GM18502 (cell line): Measurements from ENCODE around the gene PINLYP.

Experiments used
- ATAC-seq: cut with Tn5 transposase; IDR thresholded peaks from one replicate; pipeline ENCODE4 v1.9.1; 2021; ENCODE audit warnings: mild to moderate bottlenecking; ENCODE audit not compliant: unreplicated experiment, poor library complexity

The PINLYP gene

GRCh38 chr19:43623889-43624670 lies 48.5 kb downstream of the PINLYP start:
- no peak for ATAC-seq

GRCh38 chr19:43624933-43625332 lies 49.3 kb downstream of the PINLYP start:
- no peak for ATAC-seq

GRCh38 chr19:43625918-43626579 lies 50.4 kb downstream of the PINLYP start:
- ATAC-seq, result no peak

- ATAC-seq, result no peak
These were observed 51.2 kb downstream of the PINLYP start for GRCh38 chr19:43626838-43627237.

- ATAC-seq, result no peak
These were observed 53.2 kb downstream of the PINLYP start for GRCh38 chr19:43628646-43629326.

GRCh38 chr19:43631491-43631890 lies 55.9 kb downstream of the PINLYP start:
- ATAC-seq, result no peak
